ENCODE measurements around the gene CDCA4. TPM values are rescaled to one million over a fixed set of nuclear protein-coding genes. Genes with fewer than 3 reads are reported as not detected.
"Not testable (repeated sequence)": the region's sequence is repeated elsewhere in the genome, so short reads cannot be mapped to it uniquely, and the experiment has no call there.

The CDCA4 gene
- total RNA-seq, 1 experiment from 2014 or later: 32.4 TPM

DNA sequence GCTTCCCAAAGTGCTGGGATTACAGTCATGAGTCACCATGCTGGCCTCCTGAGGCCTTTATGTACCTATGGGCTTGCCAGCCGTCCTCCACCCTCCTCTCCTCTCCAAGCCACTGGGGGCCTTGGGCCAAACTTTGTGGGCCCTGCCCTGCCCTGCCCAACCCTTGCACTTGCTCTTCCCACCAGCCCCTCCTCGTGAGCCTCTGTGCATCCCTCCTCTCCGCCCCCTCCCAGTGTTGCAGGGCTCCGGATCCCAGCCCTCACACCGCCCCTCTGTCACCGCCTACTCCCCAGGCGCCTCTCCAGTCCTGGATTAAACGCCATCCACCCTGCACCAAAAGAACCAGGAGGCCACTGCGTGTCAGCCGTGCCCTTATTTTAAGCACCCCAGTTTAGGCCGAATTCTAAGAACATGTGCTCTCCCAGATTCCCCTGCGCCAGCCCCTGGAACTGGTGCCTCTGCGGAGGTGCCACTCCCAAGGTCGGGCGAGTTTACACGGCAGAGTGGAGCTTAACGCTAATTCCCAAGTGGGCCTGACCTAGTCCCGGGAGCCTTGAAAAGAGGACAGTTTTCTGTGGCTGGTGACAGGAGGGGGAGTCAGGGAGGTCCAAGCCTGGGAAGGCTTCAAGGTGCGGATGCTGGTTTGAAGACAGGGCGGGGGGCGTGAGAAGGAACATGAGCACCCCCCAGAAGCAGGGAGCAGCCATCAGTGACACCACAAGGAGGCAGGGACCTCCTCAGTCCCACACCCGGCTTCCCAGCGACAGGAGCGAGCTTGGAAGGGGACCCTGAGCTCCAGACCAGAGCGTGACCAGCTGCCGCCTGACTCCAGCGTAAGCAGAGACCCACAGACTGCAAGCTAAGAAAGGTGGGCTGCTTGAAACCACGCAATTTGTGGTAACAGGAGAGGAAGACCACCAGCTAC lies 21.2 kb upstream of the CDCA4 start:
- no peak for DNase-seq
- no TSS peak for BruUV-seq (replicated peaks)
- Mint-ChIP-seq H3K36me3 (ENCODE audit: insufficient read depth, unreplicated experiment) (peaks cover 62% of the 10 kb centered on the region), H3K27ac (ENCODE audit: unreplicated experiment) (peak overlapping the region; percentile 34), H3K27me3 (ENCODE audit: unreplicated experiment) (no peaks in the 10 kb centered on the region), H3K9me3 (ENCODE audit: low read depth, unreplicated experiment) (no peaks in the 10 kb centered on the region), H3K4me3 (ENCODE audit: low read depth, unreplicated experiment) (no peak overlapping the region), H3K4me1 (ENCODE audit: low read depth, unreplicated experiment) (peaks cover 15% of the 10 kb centered on the region)
- CTCF ChIA-PET: interaction anchor here (0.7 to 0.9 kb wide), 3 partner anchors 10 to 263 kb away, joined by 3 to 4 read pairs (median 3); no protein-coding TSS in a partner anchor
- TF ChIP-seq, protein P1, sequence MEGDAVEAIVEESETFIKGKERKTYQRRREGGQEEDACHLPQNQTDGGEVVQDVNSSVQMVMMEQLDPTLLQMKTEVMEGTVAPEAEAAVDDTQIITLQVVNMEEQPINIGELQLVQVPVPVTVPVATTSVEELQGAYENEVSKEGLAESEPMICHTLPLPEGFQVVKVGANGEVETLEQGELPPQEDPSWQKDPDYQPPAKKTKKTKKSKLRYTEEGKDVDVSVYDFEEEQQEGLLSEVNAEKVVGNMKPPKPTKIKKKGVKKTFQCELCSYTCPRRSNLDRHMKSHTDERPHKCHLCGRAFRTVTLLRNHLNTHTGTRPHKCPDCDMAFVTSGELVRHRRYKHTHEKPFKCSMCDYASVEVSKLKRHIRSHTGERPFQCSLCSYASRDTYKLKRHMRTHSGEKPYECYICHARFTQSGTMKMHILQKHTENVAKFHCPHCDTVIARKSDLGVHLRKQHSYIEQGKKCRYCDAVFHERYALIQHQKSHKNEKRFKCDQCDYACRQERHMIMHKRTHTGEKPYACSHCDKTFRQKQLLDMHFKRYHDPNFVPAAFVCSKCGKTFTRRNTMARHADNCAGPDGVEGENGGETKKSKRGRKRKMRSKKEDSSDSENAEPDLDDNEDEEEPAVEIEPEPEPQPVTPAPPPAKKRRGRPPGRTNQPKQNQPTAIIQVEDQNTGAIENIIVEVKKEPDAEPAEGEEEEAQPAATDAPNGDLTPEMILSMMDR (IDR thresholded peaks at IDR 0.05; ENCODE audit: unreplicated experiment): no peak
- intact Hi-C loops (cut with micrococcal nuclease; ENCODE audit: unreplicated experiment): no loop called here

DNA sequence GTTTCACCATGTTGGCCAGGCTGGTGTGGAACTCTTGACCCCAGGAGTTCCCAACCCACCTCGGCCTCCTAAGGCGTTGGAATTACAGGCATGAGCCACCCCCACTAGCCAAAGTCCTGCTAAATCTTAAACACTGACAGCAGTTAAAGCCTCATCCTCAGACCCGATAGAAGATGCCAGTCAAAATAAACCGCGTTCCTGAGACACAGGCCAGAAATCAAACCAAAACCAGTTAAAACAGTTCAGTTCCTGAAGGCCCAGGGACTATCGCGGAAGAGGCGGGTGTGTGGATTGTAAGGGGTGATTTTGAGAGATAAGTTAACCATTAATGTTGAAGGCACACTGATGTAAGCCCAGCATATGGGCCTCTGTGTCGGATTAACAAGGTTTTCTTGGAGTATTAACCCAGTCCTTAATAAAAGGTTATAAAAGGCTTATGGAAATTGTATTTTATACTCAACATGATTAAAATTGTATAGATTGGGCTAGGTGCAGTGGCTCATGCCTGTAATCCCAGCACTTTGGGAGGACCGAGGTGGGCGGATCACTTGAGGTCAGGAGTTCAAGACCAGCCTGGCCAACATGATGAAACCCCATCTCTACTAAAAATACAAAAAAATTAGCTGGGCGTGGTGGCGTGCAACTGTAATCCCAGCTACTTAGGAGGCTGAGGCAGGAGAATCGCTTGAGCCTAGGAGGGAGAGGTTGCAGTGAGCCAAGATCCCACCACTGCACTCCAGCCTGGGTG lies 18.7 kb upstream of the CDCA4 start:
- intact Hi-C loops (cut with micrococcal nuclease; ENCODE audit: unreplicated experiment): no loop called here
- Mint-ChIP-seq H3K4me1 (ENCODE audit: low read depth, unreplicated experiment) (peaks cover 15% of the 10 kb centered on the region), H3K4me3 (ENCODE audit: low read depth, unreplicated experiment) (peak overlapping the region; percentile 50), H3K27ac (ENCODE audit: unreplicated experiment) (peak overlapping the region; percentile 44), H3K9me3 (ENCODE audit: low read depth, unreplicated experiment) (no peaks in the 10 kb centered on the region), H3K27me3 (ENCODE audit: unreplicated experiment) (no peaks in the 10 kb centered on the region), H3K36me3 (ENCODE audit: insufficient read depth, unreplicated experiment) (peaks cover 58% of the 10 kb centered on the region)
- CTCF ChIA-PET: no interaction called here
- BruUV-seq (replicated peaks): no TSS peak
- no peak for DNase-seq
- TF ChIP-seq, protein P1 (IDR thresholded peaks at IDR 0.05; ENCODE audit: unreplicated experiment): no peak

DNA sequence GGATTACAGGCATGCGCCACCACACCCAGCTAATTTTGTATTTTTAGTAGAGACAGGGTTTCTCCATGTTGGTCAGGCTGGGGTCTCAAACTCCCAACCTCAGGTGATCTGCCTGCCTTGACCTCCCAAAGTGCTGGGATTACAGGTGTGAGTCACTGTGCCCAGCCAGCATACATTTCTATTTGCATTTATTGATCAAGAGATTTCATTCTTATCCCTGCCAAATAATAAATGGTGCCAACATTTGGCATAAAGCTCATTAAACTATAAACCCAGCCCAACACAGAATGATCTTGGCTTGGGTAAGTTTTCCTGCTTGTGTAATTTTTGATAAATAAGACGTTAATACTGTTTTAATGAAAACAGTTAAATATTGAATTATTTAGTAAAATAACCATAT lies 14.7 kb upstream of the CDCA4 start:
- intact Hi-C loops (cut with micrococcal nuclease; ENCODE audit: unreplicated experiment); H3K27me3 Mint-ChIP-seq (ENCODE audit: unreplicated experiment); H3K27ac Mint-ChIP-seq (ENCODE audit: unreplicated experiment); H3K9me3 Mint-ChIP-seq (ENCODE audit: low read depth, unreplicated experiment); DNase-seq; BruUV-seq (replicated peaks): not testable (repeated sequence)
- peak overlapping the region; percentile 94 for H3K4me3 Mint-ChIP-seq (ENCODE audit: low read depth, unreplicated experiment)
- peaks cover 15% of the 10 kb centered on the region for H3K4me1 Mint-ChIP-seq (ENCODE audit: low read depth, unreplicated experiment)
- H3K36me3 Mint-ChIP-seq (ENCODE audit: insufficient read depth, unreplicated experiment): peaks cover 52% of the 10 kb centered on the region
- CTCF ChIA-PET: interaction anchor here (1.4 kb wide), 1 partner anchor 30 kb away, joined by 5 read pairs; the partner anchor contains the start of gene GPR132

DNA sequence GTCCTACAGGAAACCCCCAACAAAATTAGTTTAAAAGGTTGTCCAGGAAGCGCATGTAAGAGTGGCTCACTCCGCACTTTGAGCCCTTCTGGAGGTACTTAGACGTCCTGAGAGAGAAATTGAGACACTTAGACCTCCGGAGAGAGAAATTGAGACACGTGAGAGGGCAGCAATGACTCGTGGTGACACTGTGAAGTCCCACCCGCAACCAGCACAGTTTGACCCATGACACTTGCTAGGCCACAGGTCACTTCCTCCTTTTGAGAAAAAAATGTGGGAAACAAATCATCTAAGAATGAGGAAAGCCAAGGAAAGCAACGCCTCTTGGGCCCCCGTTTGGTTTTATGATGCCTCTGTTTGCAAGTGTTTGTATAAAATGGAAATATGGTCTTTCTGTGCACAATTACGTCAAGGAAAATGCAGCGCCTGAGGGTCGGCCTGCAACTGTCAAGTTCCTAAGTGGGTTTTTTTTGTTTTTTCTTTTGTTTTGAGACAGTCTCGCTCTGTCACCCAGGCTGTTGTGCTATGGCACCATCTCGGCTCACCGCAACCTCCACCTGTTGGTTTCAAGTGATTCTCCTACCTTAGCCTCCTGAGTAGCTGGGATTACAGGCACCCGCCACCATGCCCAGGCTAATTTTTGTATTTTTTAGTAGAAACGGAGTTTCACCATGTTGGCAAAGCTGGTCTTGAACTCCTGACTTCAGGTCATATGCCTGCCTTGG lies 13.6 kb upstream of the CDCA4 start:
- TF ChIP-seq, protein P1 (IDR thresholded peaks at IDR 0.05; ENCODE audit: unreplicated experiment): no peak
- no peaks in the 10 kb centered on the region for H3K9me3 Mint-ChIP-seq (ENCODE audit: low read depth, unreplicated experiment)
- no peaks in the 10 kb centered on the region for H3K27me3 Mint-ChIP-seq (ENCODE audit: unreplicated experiment)
- peaks cover 46% of the 10 kb centered on the region for H3K36me3 Mint-ChIP-seq (ENCODE audit: insufficient read depth, unreplicated experiment)
- no TSS peak for BruUV-seq (replicated peaks)
- H3K4me1 Mint-ChIP-seq (ENCODE audit: low read depth, unreplicated experiment): peaks cover 15% of the 10 kb centered on the region
- CTCF ChIA-PET: interaction anchor here (1.4 kb wide), 1 partner anchor 31 kb away, joined by 5 read pairs; the partner anchor contains the start of gene GPR132
- intact Hi-C loops (cut with micrococcal nuclease; ENCODE audit: unreplicated experiment): no loop called here
- H3K4me3 Mint-ChIP-seq (ENCODE audit: low read depth, unreplicated experiment): peak overlapping the region; percentile 94
- no peak for DNase-seq
- peak overlapping the region; percentile 99 for H3K27ac Mint-ChIP-seq (ENCODE audit: unreplicated experiment)

DNA sequence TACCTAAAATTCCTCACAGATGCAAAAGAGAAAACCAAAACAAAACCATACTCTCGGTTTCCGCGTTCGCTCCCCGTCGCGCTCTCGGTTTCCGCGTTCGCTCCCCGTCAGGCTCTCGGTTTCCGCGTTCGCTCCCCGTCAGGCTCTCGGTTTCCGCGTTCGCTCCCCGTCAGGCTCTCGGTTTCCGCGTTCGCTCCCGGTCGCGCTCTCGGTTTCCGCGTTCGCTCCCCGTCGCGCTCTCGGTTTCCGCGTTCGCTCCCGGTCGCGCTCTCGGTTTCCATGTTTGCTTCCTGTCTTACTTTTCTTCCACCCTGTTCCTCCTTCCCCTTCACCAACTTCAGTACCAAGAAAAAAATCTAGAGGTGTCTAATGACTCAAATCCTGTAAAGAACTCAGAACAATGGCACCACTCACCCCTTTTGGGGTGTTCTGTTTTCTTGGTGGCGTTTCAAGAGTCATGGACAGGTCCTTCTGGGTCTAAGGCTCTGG lies 12.6 kb upstream of the CDCA4 start:
- BruUV-seq (replicated peaks); H3K27me3 Mint-ChIP-seq (ENCODE audit: unreplicated experiment); intact Hi-C loops (cut with micrococcal nuclease; ENCODE audit: unreplicated experiment); H3K4me1 Mint-ChIP-seq (ENCODE audit: low read depth, unreplicated experiment); H3K9me3 Mint-ChIP-seq (ENCODE audit: low read depth, unreplicated experiment); CTCF ChIA-PET; DNase-seq: not testable (repeated sequence)
- H3K4me3 Mint-ChIP-seq (ENCODE audit: low read depth, unreplicated experiment): peak overlapping the region; percentile 94
- H3K27ac Mint-ChIP-seq (ENCODE audit: unreplicated experiment): peak overlapping the region; percentile 99
- peaks cover 46% of the 10 kb centered on the region for H3K36me3 Mint-ChIP-seq (ENCODE audit: insufficient read depth, unreplicated experiment)

DNA sequence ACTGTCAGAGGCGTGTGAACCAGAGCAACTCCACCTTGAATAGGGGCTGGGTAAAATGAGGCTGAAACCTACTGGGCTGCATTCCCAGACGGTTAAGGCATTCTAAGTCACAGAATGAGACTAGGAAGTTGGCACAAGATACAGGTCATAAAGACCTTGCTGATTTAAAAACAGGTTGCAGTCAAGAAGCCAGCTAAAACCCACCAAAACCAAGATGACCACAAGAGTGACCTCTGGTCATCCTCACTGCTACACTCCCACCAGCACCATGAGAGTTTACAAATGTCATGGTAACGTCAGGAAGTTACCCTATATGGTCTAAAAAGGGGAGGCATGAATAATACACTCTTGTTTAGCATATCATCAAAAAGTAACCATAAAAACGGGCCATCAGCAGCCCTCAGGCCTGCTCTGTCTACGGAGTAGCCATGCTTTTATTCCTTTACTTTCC lies 11.6 kb upstream of the CDCA4 start:
- DNase-seq: peak; percentile 75
- peak overlapping the region; percentile 94 for H3K4me3 Mint-ChIP-seq (ENCODE audit: low read depth, unreplicated experiment)

More for the DNA sequence above, 11.6 kb upstream of the CDCA4 start:
- H3K9me3 Mint-ChIP-seq (ENCODE audit: low read depth, unreplicated experiment); H3K27me3 Mint-ChIP-seq (ENCODE audit: unreplicated experiment); intact Hi-C loops (cut with micrococcal nuclease; ENCODE audit: unreplicated experiment); BruUV-seq (replicated peaks); H3K4me1 Mint-ChIP-seq (ENCODE audit: low read depth, unreplicated experiment): not testable (repeated sequence)
- CTCF ChIA-PET: interaction anchor here (1.0 to 1.7 kb wide), 3 partner anchors 10 to 59 kb away, joined by 3 to 5 read pairs (median 4); no protein-coding TSS in a partner anchor
- Mint-ChIP-seq H3K36me3 (ENCODE audit: insufficient read depth, unreplicated experiment) (peaks cover 46% of the 10 kb centered on the region), H3K27ac (ENCODE audit: unreplicated experiment) (peak overlapping the region; percentile 99)
